GM23338 (cell line): ENCODE data around the gene DNAH17. TPM values are rescaled to one million over a fixed set of nuclear protein-coding genes. Genes with fewer than 3 reads are reported as not detected.

Source experiments
- ATAC-seq: fragments of 200-7000 bp; cut with Tn5 transposase; 3 replicates; pipeline ENCODE4 v1.9.1; 2020
- DNase-seq: peaks from one replicate; pipeline ENCODE4 v3.0.0-alpha.2; 2015; ENCODE audit warnings: low spot score
- H2AFZ ChIP-seq: fragments of 200-600 bp; sonication (generic); 2 replicates; pipeline ENCODE4 v1.8.0; 2016; ENCODE audit warnings: antibody characterized with exemption, mild to moderate bottlenecking, moderate library complexity
- H3F3A ChIP-seq: fragments of 200-600 bp; sonication (generic); replicated peaks from 2 replicates; pipeline ENCODE4 v1.8.0; 2017; ENCODE audit warnings: antibody characterized with exemption, mixed run types, low read depth
- H3K27ac ChIP-seq: fragments of 200-600 bp; sonication (generic); 2 replicates; pipeline ENCODE4 v1.6.1; 2016; ENCODE audit warnings: low read depth
- H3K27me3 ChIP-seq: fragments of 200-600 bp; sonication (generic); 2 replicates; pipeline ENCODE4 v1.8.0; 2016; ENCODE audit warnings: mild to moderate bottlenecking, mixed run types, moderate library complexity; ENCODE audit not compliant: insufficient read depth
- H3K36me3 ChIP-seq: fragments of 200-600 bp; sonication (generic); 2 replicates; pipeline ENCODE4 v1.8.0; 2016; ENCODE audit warnings: mild to moderate bottlenecking; ENCODE audit not compliant: insufficient read depth
- H3K4me1 ChIP-seq: fragments of 200-600 bp; sonication (generic); 2 replicates; pipeline ENCODE4 v1.8.0; 2016; ENCODE audit warnings: mild to moderate bottlenecking, moderate library complexity; ENCODE audit not compliant: insufficient read depth
- H3K4me2 ChIP-seq: fragments of 200-600 bp; sonication (generic); 2 replicates; pipeline ENCODE4 v1.7.1; 2017; ENCODE audit warnings: mixed run types
- H3K4me3 ChIP-seq: fragments of 200-600 bp; sonication (generic); 2 replicates; pipeline ENCODE4 v1.6.1; 2016; ENCODE audit warnings: mixed run types
- H3K79me2 ChIP-seq: fragments of 200-600 bp; sonication (generic); replicated peaks from 2 replicates; pipeline ENCODE4 v1.8.0; 2017; ENCODE audit warnings: mild to moderate bottlenecking; ENCODE audit not compliant: insufficient read depth
- H3K9me2 ChIP-seq: fragments of 200-600 bp; sonication (generic); 2 replicates; pipeline ENCODE4 v1.8.0; 2017; ENCODE audit not compliant: insufficient read depth
- H4K20me1 ChIP-seq: fragments of 200-600 bp; sonication (generic); replicated peaks from 2 replicates; pipeline ENCODE4 v1.8.0; 2017; ENCODE audit warnings: mild to moderate bottlenecking; ENCODE audit not compliant: insufficient read depth
- H3K27ac Mint-ChIP-seq: 2 replicates; pipeline ENCODE4 v1.8.0; 2020; ENCODE audit warnings: inconsistent platforms, mild to moderate bottlenecking, moderate library complexity, mixed read lengths
- H3K27me3 Mint-ChIP-seq: 3 replicates; pipeline ENCODE4 v1.8.0; 2022; ENCODE audit warnings: low read depth, mild to moderate bottlenecking, moderate library complexity, mixed read lengths, inconsistent platforms; ENCODE audit not compliant: insufficient read depth, poor library complexity
- H3K36me3 Mint-ChIP-seq: 3 replicates; pipeline ENCODE4 v1.8.0; 2021; ENCODE audit warnings: low read depth, mild to moderate bottlenecking, inconsistent platforms, moderate library complexity, mixed read lengths
- H3K4me1 Mint-ChIP-seq: 3 replicates; pipeline ENCODE4 v1.8.0; 2020; ENCODE audit warnings: mild to moderate bottlenecking, inconsistent platforms, mixed read lengths
- H3K4me3 Mint-ChIP-seq: 3 replicates; pipeline ENCODE4 v1.8.0; 2021; ENCODE audit warnings: moderate library complexity, mild to moderate bottlenecking, inconsistent platforms, mixed read lengths
- H3K9me3 Mint-ChIP-seq: 3 replicates; pipeline ENCODE4 v1.8.0; 2020; ENCODE audit warnings: moderate library complexity, mild to moderate bottlenecking, inconsistent platforms, mixed read lengths
- CREB1 ChIP-seq: fragments of 250-450 bp; sonication (Bioruptor Pico); IDR thresholded peaks from 2 replicates; pipeline ENCODE4 v1.5.0; 2020; ENCODE audit warnings: low read depth, mild to moderate bottlenecking, moderate library complexity
- CTCF ChIP-seq, 2 experiments: fragments of 200-600 bp in 1 of 2; sonication (generic) in 1 of 2; conservative IDR thresholded peaks; 2 replicates each; pipeline versions ENCODE4 v1.5.1 to v1.6.1; 2016 to 2017; ENCODE audit warnings: antibody characterized with exemption in 2 of 2, low read depth in 2 of 2, mild to moderate bottlenecking in 2 of 2, moderate library complexity in 1 of 2
- EZH2 ChIP-seq: fragments of 200-600 bp; sonication (generic); IDR thresholded peaks from one replicate; pipeline ENCODE4 v1.8.0; 2017; ENCODE audit warnings: antibody characterized with exemption, mild to moderate bottlenecking, low read depth; ENCODE audit not compliant: unreplicated experiment
- EZH2phosphoT487 ChIP-seq: fragments of 200-600 bp; sonication (generic); IDR thresholded peaks from one replicate; pipeline ENCODE4 v1.8.1; 2018; ENCODE audit warnings: antibody characterized with exemption; ENCODE audit not compliant: unreplicated experiment
- POLR2AphosphoS5 ChIP-seq: IDR thresholded peaks from 2 replicates; pipeline ENCODE4 v1.6.1; 2016; ENCODE audit warnings: antibody characterized with exemption, low read depth
- REST ChIP-seq: IDR thresholded peaks from one replicate; pipeline ENCODE4 v1.6.1; 2018; ENCODE audit warnings: antibody characterized with exemption; ENCODE audit not compliant: unreplicated experiment
- STAT1 ChIP-seq: IDR thresholded peaks from one replicate; pipeline ENCODE4 v1.6.1; 2016; ENCODE audit warnings: antibody characterized with exemption; ENCODE audit not compliant: unreplicated experiment
- ZNF114 ChIP-seq: fragments of 250-450 bp; sonication (Bioruptor Pico); IDR thresholded peaks from 2 replicates; pipeline ENCODE4 v1.5.0; 2020; ENCODE audit warnings: mild to moderate bottlenecking, moderate library complexity
- ZNF331 ChIP-seq: fragments of 250-450 bp; sonication (Bioruptor Pico); IDR thresholded peaks from 2 replicates; pipeline ENCODE4 v1.5.0; 2020; ENCODE audit warnings: low read depth, mild to moderate bottlenecking, moderate library complexity
- ZNF462 ChIP-seq: fragments of 250-450 bp; sonication (Bioruptor Pico); IDR thresholded peaks from 2 replicates; pipeline ENCODE4 v1.5.0; 2020; ENCODE audit warnings: mild to moderate bottlenecking, moderate library complexity
- polyA plus RNA-seq: library from polyadenylated mRNA; unstranded; fragments of >200 nt; fragmentation: Nextera tagmentation; extraction: Ambion mirVana; gene quantifications from 2 replicates; pipeline ENCODE4 v1.2.1, GENCODE V29; 2016
- total RNA-seq: library from RNA; depleted of rRNA; stranded (reverse); fragments of >200 nt; shearing (Covaris generic); gene quantifications from 2 replicates; pipeline ENCODE4 v1.2.3, GENCODE V29; 2014

Gene DNAH17
- total and polyA plus RNA-seq, 2 experiments from 2014 or later = 0.59 to 2.0 TPM

GRCh38 chr17:78446833-78447232, 130.4 kb downstream of the DNAH17 start:
- Histone ChIP-seq H3K36me3 (no peaks in the 10 kb centered on the region), H3K27ac (no peak overlapping the region), H3F3A (no peaks in the 10 kb centered on the region), H3K4me3 (no peak overlapping the region), H3K4me2 (no peak overlapping the region), H3K27me3 (no peaks in the 10 kb centered on the region), H4K20me1 (no peaks in the 10 kb centered on the region), H3K79me2 (no peaks in the 10 kb centered on the region), H3K9me2 (no peaks in the 10 kb centered on the region), H2AFZ (no peak overlapping the region), H3K4me1 (no peaks in the 10 kb centered on the region)
- TF ChIP-seq CREB1 (no peak), ZNF462 (no peak), ZNF114 (CRISPR knock-in tag) (no peak), REST (no peak), ZNF331 (CRISPR knock-in tag) (no peak), CTCF (conservative IDR thresholded peaks at IDR 0.05; ENCODE audit: low read depth in 2 of 2) (no peak), POLR2AphosphoS5 (no peak), EZH2 (no peak), EZH2phosphoT487 (no peak), STAT1 (no peak)
- DNase-seq = no peak
- Mint-ChIP-seq H3K9me3 (peaks cover 5% of the 10 kb centered on the region; the same call in 2 of the 3 replicates), H3K36me3 (no peaks in the 10 kb centered on the region), H3K4me3 (no peak overlapping the region), H3K27ac (no peak overlapping the region), H3K4me1 (no peaks in the 10 kb centered on the region; the same call in 2 of the 3 replicates), H3K27me3 (peaks cover 14% of the 10 kb centered on the region)
- ATAC-seq = no peak
